ENCODE data around the gene DENND10.
"Not testable (repeated sequence)": the region's sequence is repeated elsewhere in the genome, so short reads cannot be mapped to it uniquely, and the experiment has no call there.

DENND10 gene, protein sequence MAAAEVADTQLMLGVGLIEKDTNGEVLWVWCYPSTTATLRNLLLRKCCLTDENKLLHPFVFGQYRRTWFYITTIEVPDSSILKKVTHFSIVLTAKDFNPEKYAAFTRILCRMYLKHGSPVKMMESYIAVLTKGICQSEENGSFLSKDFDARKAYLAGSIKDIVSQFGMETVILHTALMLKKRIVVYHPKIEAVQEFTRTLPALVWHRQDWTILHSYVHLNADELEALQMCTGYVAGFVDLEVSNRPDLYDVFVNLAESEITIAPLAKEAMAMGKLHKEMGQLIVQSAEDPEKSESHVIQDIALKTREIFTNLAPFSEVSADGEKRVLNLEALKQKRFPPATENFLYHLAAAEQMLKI

GRCh38 chr10:119103903-119104653, at the start of gene DENND10:
Gene DENND10 (plus strand): TSS chr10:119104113. CDS start chr10:119104143, 30 bp downstream.
- peak; percentile 94 for DNase-seq (ENCODE audit: low spot score)

GRCh38 chr10:119055472-119055871, 48.4 kb upstream of the DENND10 start:
- DNase-seq (ENCODE audit: low spot score): no peak

DNA sequence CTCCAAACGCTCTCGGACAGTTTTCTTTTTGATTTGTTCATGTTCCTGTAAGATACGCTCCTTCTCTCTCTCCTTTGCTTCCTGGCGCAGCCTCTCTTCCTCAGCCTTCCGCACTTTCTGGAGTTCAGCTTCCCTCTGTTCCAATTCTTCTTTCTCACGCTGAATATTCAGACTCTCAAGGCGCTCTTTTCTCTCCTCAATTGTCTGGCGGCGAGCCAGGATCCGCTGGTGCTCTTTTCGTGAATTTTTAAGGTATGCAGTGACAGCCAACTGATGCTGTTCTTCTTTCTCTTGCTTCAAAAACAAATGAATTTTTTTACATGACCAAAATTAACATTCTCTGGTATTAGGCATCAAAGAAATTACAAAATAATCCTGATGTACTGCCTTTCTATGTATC, 45.9 kb upstream of the DENND10 start:
- DNase-seq (ENCODE audit: low spot score): no peak

DNA sequence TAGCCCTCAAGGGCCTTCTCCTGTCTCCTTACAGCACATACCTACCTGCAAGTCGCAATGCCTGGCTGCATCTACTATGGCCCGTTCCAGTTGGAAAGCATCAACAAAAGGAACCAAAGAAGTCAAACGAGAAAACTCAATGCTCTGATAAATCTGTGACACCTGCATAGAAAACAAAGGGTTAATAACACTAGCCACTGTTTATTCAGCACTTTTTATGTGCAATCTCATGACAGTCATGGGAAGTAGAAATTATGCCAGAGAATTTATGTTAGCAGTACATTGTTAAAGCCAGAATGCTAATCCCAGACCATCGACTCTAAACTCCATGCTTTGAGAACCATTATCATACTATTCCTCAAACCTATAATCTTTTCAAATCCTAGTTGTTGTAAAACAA, 44.4 kb upstream of the DENND10 start:
- no peak for DNase-seq (ENCODE audit: low spot score)

GRCh38 chr10:119060107-119060506, 43.8 kb upstream of the DENND10 start:
- DNase-seq (ENCODE audit: low spot score): no peak

GRCh38 chr10:119061352-119061751, 42.6 kb upstream of the DENND10 start:
- no peak for DNase-seq (ENCODE audit: low spot score)

DNA sequence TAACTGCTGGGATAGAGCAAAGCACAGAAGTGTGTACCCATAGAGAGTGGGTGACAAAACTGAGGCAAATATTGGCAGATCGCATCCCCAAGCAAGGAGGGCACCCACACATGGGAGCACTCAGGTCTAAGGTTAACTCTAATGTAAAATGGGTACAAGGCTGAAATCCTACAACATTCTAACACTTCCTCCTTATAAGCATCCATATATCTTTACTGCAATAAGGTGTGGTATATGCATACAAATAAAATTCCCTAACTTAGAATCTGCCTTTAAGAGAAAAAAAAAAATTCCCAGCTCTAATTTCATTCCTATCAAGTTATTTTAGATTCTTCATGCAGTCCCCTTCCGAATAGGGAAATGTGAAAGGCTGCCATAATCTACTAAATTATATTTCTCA, 42.0 kb upstream of the DENND10 start:
- no peak for DNase-seq (ENCODE audit: low spot score)

DNA sequence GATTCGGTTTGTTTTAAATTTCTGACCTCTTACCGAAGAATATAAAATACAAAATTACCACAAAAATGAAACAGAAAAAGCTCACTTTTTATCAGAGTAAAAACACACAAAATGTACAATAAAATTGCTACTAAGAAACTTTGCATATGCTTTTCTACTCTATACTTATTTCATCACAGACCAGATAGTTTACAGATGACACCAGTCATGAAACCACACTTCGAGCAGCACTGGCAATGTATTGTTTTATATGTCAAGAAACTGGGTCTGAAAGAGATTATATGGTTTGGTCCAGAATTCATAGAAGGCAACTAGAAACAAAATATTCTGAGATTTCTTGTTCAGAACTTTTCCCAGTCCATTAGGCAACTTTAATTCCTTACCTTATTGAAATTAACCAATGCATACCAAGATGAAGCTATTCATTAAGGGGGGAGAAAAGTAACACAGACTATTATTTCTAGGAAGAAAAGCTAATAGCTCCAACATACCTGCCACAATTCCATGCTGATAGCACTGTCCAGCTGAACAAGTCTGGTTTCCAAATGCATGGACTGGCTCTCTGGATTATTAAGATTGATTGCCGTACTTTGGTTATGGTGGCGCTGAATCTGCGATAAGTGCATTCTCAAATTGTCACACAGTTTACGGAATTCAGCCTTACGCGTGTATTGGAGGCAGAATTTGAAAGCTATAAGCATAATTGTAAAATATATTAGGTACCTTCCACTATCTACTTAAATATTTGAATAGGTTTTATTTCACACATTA, 33.3 kb upstream of the DENND10 start:
- DNase-seq (ENCODE audit: low spot score): no peak

- no peak for DNase-seq (ENCODE audit: low spot score)
Measured at GRCh38 chr10:119073584-119073983, 30.3 kb upstream of the DENND10 start.

- peak; percentile 12 for DNase-seq (ENCODE audit: low spot score)
Measured at GRCh38 chr10:119078422-119079179, 25.3 kb upstream of the DENND10 start.

GRCh38 chr10:119079599-119080520, 24.1 kb upstream of the DENND10 start:
- DNase-seq (ENCODE audit: low spot score): peak; percentile 72

- DNase-seq (ENCODE audit: low spot score): peak; percentile 96
Measured at GRCh38 chr10:119080521-119081259, 23.2 kb upstream of the DENND10 start, which contains the start of gene EIF3A. Gene EIF3A (minus strand): TSS chr10:119080817. CDS start chr10:119080676, 141 bp downstream.

DNA sequence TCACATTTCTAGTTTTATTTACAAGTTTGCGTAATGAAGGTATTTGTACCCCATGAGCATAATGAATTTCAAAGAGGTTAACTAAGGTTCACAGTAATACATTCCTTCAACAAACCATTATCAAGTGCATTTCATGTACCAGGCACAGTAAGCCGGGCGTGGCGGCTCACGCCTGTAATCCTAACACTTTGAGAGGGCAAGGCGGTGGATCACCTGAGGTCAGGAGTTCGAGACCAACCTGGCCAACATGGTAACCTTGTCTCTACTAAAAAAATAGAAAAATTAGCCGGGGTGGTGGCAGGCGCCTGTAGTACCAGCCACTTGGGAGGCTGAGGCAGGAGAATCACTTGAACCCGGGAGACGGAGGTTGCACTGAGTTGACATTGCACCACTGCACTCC, 19.0 kb upstream of the DENND10 start:
- peak; percentile 13 for DNase-seq (ENCODE audit: low spot score)

DNA sequence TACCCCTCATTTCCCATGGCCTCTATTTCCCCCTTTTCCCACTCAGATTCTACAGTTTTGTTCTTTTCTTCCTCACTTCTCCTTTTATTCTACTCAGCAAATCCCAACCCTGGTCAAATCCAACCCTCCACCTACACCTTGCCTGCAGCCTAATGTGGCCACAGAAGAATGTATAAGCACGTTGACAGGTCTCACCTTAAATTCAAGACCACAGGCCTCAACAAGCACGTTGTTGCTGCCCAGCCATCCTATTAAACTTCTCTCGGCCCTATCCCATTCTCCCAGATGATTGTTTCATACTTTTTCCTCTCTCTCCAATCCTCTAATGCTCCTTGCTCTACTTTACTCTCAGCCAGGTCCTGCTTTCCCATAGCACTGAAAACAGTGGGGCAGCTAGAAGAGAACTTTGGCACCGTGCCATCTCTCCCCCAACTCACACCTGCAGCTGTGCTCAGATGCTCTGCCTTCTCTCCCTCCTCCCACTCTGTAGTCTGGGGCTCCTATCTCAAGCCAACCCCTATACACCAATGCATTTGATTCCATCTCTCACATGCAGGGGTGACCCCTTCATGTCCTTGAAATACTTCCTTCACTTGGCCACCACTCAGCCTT, 16.5 kb upstream of the DENND10 start:
- no peak for DNase-seq (ENCODE audit: low spot score)

DNA sequence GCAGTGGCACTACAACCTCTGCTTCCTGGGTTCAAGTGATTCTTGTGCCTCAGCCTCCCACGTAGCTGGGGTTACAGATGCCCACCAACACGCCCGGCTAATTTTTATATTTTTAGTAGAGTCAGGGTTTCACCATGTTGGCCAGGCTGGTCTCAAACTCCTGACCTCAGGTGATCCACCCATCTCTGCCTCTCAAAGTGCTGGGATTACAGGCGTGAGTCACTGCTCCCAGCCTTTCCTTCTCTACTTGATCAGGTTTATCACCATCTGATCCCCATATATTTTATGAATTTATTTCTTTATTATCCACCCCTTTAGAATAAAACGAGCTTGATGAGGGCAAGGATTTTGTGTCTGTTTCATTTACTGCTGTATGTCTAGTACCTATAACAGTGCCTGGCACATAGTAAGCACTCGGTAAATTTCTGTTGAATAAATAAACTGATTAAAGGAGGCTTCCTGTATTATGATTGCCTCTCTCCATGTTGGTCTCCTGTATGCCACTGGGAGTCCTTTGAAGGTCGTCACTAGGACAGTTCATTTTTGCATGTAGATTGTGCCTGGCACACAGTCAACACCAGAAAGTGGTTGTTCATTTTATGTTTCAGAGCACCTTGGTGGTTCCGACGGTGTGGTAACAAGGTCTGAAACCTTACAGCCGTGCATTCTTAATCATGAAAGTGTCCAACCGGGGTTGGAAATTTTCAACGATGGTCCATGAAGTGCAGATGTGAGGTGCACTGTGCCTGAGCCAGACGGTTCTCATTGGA, 13.7 kb upstream of the DENND10 start:
- no peak for DNase-seq (ENCODE audit: low spot score)

DNA sequence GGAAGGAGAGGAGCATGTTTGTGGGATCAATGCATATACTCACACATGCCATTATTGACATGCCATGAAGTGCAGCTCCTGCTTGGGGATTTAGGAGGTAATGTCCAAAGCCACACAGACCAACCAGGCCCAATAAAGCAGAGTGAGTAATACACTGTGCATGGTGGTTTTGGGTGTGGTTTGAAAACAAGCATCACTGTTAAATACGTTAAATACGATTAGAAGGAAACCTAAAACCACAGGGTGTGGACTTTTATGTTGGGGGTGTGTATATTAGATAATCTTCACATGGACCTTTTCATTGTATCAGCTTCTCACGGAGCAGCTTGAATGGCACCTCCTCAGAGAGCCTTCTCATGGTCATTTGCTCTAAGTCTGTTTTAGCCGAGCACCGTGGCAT, 12.9 kb upstream of the DENND10 start:
- DNase-seq (ENCODE audit: low spot score): no peak

DNA sequence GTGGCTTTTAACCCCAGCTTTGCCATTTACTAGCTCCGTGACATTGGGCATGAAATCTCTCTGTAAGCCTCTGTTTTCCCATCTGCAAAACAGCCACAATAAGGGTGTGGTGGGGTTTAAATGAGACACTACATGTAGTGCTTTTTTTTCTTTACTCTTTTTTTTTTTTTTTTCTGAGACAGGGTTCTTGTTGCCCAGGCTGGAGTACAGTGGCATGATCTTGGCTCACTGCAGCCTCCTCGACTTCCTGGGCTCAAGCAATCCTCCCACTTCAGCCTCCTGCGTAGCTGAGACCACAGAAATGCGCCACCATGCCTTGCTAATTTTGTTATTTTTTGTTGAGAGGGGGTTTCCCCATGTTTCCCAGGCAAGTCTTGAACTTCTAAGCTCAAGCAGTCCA, 8.3 kb upstream of the DENND10 start:
- no peak for DNase-seq (ENCODE audit: low spot score)

DNA sequence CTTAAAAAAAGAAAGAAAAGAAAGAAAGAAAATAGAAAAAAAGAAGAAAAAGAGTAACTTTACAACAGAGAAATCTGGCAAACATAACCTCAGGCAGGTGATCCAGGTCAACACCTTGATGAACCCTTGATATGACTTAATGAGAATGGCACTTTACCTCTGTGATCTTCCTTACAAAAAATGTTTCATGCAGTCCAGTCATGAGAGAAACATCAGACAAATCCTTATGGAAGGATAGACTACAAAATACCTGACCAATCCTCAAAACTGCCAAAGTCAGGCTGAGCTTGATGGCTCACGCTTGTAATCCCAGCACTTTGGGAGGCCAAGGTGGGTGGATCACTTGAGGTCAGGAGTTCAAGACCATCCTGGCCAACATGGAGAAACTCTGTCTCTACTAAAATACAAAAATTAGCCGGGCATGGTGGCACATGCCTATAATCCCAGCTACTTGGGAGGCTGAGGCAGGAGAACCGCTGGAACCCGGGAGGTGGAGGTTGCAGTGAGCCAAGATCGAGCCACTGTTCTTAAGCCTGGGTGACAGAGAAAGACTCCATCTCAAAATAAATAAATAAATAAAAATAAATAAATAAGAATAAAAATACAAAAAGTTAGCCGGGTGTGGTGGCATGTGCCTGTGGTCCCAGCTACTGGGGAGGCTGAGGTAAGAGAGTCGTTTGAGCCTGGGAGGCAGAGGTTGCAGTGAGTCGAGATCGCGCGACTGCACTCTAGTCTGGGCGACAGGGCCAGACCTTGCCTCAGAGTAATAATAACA, 7.1 kb upstream of the DENND10 start:
- not testable (repeated sequence) for DNase-seq (ENCODE audit: low spot score)

Data from ecto neural progenitor cell (in vitro differentiated cells).